Measurements from ENCODE around the gene LRAT.
"Not testable (repeated sequence)": the region's sequence is repeated elsewhere in the genome, so short reads cannot be mapped to it uniquely, and the experiment has no call there.

The LRAT gene

DNA sequence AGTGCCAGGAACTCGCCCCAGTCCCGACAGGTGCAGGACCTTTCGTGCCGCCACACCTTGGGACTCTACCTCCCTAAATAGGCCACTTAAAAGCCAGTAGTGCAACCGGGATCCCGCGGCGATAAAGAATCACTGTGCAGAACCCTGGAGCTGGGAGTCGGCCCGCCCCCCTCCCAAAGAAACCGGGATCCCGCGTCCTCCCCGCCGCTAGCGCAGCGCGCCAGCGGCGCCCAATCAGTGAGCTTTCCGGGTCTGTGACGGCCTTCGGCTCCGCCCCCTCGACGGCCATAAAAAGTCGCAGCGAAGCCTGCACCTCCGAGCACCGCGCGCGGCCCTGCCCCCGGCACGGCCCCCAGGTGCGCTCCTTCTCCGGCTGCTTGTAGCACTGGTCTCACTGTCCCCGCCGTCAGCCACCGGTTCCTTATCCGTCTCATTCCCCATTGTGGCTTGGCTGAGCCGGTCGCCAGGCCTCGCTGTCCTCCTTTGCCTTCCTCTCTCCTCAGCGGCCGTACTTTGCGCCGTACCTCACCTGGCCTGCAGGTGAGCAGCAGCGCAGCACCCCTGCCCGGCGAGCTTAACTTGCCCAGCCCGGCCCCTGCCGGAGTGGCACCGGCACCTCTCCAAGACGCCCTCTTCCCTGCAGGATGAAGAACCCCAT lies at the start of gene LRAT:
LRAT (plus strand) TSS at position 318 of the 658 bp plus-strand sequence; CDS start at position 645, 327 bp downstream.
- peak in 1 of 2 donors; percentile 26 for DNase-seq

DNA sequence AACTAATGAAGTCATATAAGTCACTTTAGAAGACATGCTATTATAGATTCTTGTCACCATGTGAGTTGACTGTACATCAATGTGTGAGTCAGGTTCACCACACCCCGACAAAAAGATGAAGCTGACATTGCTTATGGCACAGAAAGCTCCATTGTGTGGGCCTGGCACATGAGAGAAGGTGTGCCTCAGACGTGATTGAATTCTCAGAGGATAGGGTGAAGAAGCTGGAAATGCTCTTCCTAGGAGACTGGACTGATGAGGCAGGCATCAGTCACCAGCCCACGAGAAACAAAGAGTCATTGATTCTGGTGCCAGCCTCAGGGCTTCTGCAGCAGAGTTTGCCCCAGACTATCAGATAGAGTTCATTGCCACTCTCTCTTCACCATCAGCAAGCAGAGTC lies 35.9 kb upstream of the LRAT start:
- DNase-seq = no peak

DNA sequence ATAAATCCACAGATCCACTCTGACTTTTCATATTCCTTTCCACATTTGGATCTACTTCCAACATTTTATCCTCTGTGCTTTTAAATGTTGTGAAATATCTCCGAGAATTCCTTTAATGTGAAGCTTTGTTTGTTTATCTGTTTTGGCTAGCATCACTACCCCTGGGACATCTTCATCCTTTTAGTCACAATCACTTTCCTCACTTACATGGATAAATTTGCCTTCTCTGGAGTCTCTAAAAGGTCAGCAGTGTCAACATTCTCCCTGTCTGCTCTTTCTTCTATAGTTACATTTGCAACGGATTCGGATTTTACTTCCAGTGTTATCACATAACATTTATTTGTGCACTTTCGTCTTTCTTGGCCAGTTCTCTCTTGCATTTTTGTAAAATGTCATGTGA lies 34.2 kb upstream of the LRAT start:
- no peak for DNase-seq

DNA sequence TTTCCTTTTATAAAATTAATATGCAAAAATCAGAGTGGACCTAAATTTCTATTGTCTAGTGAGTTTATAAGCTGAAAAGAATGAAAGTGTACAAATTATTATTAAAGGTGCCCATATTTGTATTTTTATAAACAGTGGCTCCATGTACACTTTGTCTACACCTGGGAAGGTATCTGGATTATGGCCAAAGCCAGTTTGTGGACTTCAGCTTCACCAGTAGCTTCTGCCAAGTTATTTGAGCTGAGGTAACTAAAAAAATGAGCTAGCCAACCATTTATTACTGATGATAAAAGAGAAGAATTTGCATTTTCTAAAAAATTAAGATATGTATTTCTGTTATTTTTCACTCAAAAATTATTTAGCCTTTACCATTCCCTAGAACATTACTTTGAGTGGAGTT lies 32.3 kb upstream of the LRAT start:
- DNase-seq = no peak

DNA sequence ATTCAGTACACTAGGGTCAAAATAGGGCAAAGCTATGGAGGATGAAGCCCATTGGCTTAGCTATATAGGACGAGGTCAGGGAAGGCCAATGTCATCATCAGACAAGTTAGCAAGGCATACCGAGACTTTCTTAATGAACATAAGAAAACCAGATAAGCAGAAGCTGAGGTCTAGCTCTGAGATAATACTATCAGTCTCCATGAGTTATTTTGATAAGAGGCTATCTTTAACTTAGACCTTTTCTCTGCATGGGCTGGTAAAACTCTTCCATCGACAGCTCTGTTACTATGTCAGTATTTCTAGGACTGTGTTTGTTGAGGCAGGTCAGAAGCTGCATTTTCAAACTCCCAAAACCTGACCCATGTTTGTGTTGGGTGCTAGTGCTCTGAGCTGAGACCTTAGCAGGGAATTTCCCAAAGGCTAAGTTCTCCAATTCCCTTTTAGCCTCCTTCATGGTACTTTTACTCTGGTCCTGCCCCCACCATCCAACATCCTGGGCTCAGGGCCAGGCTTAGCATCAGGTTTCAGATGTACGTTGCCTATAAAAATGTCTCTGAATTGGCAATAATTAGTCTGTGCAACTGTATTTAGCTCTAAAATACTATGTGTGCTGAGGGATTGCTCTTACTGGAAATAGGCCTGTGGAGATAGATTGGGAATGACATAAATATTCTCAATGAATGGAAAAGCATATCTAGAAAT lies 29.3 kb upstream of the LRAT start:
- no peak for DNase-seq

DNA sequence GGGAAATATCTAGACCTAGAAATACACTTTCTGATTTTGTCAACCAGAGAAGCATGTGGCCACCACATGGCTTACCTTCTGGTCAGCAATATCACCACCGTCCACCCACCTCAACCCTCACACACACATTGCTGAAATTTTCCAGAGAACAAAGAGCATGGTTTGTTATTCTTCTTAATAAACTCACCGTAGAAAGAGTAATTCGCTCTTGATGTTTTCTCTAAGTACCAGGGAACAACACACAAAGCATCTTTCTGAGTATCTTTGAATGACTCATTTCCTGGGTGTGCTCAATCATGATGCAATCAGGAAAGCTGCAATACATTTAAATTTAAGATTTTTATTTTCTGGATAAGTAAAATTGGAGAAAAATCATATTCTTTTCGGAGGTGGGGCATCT lies 24.7 kb upstream of the LRAT start:
- no peak for DNase-seq

DNA sequence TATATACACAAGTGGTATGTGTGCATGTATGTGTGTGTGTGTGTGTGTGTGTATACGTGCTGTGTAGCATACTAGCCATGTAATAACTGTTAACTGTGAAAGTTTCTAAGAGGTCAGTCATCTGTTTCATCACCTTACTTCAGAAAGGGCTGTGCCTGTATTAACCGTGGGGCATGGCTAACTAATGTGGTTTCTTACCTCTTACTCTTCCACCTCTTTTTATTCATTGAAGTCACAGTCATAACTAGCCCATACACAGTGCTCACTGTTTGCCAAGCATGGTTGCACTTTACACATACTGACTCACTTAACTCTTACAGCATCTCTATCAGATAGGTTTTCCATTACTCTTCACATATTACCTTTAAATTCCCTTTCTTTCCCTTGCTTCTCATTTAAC lies 23.7 kb upstream of the LRAT start:
- no peak for DNase-seq

DNA sequence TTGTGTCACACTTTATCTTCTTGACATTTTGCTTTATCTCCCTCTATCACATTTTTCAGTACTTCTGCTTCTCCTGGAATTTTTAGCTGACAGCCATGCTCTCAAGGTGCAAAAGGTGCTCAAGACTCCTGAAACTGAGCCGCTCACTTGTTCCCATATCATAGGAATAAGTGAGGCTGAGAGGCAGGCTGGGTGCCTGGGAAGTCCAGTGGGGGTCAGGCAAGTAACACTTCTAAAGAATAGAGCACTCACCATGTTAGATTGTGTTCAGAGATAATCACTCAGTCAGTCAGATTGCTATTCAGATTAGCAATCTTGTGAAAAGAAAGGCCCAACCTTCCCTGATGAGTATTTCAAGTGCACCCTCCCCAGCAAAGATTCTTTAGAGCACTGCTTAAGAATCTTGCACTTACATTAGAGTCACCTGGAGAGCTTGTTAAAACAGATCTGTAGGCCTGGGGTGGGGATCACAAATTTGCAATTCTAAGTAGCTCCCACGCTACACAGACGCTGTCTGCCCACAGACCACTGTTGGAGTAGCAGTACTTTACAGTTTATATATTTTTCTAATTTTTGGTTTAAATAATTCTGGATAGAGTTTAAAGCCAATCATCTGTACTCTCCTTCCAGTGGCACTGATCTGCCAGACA lies 23.1 kb upstream of the LRAT start:
- no peak for DNase-seq

DNA sequence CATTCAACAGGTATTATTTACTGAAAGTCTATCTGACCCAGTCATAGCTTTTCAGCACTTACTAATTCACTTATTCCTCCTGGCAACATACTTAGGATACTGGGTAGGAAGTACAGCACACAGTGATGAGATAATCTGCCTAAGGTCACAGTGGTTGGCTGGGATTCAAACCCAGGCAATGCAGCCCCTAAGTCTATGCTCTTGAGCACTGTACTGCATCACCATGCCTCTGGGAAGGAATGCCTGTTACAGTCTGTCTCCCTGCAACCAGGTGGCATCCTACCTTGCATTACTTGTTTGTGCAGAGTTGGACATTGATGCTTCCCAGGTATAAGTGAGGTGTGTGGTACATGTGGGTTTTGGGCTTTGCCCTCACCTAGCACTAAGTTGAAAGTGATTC lies 21.5 kb upstream of the LRAT start:
- no peak for DNase-seq

DNA sequence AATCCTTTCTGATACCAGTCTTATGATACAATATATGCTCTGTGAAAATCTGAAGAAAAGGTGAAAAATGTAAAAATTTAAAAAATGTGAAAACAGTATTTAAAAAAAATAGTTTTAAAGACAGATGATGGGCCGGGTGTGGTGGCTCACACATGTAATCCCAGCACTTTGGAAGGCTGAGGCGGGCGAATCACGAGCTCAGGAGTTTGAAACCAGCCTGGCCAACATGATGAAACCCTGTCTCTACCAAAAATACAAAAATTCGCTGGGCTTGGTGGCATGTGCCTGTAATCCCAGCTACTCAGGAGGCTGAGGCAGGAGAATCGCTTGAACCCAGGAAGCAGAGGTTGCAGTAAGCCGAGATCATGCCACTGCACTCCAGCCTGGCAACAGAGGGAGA lies 20.2 kb upstream of the LRAT start:
- not testable (repeated sequence) for DNase-seq

DNA sequence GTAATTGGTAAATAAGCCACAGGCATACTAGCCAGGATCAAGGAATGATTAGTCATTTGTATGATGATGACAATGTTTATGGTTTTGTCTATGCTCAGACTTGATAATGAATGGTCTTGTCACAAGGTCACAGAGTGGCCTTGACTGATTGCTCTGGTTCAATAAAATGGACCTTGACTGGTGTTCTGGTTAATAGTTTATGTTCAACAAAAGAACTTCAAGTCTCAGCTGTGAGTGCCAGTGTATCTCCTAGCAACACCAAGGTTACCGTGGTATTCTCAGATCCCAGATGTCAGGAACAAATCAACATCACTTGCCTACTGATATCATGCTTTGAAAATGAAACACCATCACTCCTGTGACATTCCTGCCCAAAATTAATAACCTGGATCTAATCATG lies 16.3 kb upstream of the LRAT start:
- no peak for DNase-seq

DNA sequence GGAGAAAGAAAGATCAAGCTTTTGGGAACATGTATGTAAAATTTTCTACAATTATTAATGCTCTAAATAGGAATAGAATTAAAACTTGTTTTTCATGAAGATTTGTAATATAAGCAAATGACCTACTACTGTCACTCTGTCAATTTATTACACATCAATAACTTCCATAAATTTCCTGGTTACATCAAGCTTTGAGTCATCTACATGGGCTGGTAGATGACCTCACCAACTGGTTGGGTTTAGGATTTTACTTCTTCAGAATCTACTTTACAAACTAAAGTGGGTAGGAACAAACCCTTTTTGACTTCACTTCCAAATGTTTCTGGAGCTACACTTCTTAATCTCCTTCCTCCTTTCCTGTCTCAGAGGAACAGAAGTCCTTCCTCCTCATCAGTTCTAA lies 12.0 kb upstream of the LRAT start:
- DNase-seq = no peak

DNA sequence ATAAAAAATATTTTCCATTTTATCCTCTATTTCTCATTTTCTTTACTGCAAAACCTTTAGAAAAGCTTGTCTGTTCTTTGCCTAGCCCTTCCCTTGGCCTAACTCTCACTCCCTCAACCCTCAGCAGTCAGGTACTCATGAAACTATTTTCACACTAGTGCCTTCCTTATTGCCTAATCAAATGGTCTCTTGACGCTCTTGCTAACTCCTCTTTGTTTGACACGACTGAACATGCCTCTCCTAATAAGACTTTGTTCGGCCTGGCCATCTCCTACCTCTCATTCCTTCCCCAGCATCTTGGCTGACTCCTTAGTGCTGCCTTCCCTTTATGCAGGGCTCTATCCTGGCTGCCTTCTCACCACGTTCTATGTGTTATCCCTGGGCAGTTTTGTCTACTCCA lies 11.1 kb upstream of the LRAT start:
- DNase-seq = no peak

DNA sequence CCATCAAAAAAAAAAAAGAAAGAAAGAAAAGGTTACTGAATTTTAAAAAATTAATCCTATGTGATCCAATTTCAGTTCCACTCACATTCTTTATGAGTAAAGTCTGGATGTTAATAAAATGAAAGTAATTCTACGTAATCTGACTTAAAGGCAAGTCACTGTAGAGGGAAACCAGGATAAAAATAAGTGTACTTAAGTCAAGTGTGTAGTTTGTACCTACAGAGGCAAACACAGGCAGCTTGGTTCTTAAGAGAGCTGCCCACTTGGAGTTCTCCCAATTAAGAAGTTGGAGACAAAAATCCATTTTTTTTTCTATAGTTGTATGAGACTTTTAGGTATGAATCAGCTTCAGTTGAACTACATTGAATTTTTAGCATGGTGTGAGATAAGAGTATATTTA lies 7.0 kb upstream of the LRAT start:
- DNase-seq = no peak

DNA sequence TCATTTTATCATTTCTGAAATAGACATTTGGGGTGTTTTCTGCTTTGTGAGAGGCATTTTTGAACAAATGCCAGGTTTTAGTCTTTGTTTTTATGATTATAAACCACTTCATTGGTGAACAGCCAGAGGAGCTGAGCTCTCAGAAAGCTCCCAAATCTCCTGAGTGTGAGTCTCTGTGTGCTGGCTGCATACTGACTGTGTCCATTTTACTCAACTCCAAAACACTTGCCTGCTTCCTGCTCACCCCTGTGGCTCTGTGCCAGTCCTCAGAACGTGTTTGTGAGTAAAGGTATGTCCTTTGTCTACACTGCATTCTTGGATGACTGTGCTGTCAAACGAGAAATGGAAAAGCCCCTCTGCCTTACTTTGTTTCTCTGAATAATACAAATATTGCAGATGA lies 5.4 kb upstream of the LRAT start:
- no peak for DNase-seq

DNA sequence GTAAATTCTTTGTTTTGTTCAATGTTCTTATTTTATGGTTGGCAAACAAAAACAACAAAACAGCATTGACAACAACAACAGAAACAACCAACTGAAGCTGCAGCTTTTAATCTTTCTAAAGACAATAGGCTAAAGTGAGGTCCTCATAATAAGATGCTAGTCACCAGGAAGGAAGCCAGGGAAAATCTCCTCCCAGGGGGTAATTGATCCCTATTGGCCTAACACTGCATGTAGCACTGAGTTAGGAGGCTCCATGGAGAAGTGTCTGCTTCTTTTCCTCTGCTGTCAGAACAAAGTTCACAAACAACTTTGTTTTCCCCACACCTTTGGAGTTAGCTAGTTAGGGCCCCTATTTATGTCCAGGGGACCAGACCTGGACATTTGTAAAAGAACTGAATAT lies 4.7 kb upstream of the LRAT start:
- DNase-seq = no peak

DNA sequence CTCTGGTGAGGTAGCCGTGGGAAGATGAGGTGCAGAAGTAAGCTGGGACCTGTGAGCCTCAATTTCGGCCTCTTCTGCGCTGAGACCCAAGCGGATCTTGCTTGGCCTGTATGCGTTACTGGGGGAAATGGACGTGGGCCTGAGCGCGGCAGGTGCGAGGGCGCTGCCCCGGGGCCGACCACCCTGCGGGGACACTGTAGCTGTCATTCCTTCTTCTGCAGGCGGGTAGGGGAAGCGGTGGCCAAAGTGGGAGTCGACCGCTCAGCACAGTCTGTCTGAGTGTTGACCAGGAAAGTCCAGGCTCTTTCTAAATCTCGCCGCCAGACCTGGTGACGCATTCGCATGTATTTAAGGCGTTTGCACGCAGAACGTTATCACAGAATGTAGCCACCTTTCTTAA lies 3.3 kb upstream of the LRAT start:
- no peak for DNase-seq

DNA sequence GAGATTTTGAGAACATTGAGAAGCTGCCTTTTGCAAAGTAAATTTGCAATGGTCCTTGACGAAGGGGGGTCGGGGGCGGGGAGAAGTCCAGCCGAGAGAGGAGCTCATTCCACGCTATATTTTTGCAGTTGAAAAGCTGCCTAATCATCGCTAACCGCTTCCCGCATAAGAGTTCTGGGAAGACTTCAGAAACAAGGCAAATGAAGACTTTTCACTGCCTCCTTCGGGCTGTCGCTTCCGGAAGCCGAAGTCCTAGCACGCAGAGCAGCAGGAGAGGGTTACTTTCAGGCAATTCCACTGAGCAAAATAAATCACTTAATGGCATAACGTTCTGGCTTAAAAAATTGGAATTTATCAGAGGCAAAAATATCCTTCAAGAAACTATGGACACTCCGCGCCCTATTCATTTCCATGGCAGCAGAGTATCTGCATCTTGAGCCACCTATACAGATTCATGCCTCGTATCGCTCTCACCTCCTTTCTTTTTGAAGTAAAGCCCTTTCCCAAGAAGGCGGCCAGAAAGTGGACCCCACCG lies 2.6 kb upstream of the LRAT start:
- DNase-seq = no peak

DNA sequence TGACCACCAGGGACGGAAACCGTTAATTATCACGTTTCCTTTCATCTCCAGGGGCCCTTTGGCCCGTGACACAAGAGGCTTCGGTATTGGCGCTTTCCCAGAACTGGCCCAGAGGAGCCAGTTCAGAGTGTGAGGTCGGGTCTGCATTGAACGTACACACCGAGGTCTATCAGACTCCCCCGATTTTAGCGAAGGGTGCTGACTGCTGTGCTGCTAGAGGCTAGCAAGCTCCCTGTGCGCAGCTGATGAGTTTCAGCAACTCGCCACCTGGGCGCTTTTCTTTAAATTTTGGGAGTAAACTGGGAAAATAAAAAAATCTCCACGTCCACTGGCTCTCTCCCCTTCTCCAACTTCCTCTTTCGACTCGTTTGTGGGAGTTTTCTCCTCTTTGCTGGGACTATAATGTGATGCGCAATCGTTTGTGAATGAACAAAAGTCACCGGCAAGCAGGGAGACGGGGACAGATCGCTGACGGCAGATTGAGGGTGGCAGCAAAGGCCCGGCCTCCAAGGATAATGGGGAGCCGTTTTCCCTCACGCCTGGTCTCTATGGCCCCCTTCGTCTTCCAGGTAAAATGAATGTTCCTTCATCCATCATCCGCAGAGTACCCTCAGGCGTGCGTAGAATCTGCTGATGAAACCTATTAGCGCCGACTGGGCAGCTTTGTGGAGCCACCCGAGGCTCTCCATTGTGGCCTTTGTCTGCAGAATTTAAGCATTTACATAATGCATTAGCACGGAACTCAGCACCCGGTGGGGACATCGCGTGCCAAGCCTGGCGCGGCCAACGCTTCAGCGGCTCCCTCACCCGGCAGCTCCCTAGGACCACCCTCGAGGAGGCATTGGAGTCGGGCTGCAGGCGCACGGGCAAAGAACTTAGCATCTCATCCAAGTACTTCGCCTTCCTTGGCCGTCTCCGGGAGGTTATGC lies 1.6 kb upstream of the LRAT start:
- no peak for DNase-seq

DNA sequence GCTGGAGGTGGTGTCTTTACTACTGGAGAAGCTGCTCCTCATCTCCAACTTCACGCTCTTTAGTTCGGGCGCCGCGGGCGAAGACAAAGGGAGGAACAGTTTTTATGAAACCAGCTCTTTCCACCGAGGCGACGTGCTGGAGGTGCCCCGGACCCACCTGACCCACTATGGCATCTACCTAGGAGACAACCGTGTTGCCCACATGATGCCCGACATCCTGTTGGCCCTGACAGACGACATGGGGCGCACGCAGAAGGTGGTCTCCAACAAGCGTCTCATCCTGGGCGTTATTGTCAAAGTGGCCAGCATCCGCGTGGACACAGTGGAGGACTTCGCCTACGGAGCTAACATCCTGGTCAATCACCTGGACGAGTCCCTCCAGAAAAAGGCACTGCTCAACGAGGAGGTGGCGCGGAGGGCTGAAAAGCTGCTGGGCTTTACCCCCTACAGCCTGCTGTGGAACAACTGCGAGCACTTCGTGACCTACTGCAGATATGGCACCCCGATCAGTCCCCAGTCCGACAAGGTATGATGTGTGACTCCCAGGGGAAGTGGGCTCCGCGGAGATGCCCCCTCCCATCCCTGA lies 634 bp downstream of the LRAT start:
- DNase-seq = no peak

DNA sequence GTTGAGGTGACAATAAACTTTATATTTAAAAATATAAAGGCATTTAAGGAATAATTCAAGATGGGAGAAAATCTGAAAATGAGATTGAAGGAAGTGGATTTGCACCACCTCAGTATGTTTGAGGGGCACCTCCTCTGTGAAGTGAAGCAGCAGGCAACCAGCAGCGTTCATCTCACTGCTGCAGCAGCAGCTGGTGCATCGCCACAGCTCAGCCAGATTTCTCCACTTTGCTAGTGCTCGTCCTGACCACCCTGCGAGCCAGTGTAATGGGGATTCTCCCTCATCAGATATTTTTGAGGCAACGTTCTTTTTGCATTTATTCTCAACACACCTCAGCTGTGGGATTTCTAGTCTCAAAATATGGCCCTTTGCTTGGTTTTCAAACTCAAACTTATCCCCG lies 13.9 kb downstream of the LRAT start:
- DNase-seq = no peak

DNA sequence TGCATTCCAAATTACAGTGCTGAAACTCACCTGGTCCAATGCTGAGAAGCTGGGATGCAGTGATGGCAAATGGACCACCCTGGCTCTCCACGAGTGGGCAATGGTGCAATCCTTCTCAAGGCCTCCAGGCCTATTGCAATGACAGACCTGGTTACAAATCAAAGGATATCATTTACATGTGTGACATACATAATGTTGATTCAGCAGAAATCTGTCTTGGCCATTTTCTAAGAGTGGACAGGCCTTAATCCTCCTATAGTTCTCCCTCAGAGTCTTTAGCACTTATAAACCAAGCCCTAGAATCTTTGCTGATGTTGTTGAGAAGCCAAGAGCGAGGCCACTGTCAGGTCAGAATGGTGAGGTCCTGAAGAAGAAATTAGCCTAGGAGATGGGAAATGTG lies 17.1 kb downstream of the LRAT start:
- no peak for DNase-seq

DNA sequence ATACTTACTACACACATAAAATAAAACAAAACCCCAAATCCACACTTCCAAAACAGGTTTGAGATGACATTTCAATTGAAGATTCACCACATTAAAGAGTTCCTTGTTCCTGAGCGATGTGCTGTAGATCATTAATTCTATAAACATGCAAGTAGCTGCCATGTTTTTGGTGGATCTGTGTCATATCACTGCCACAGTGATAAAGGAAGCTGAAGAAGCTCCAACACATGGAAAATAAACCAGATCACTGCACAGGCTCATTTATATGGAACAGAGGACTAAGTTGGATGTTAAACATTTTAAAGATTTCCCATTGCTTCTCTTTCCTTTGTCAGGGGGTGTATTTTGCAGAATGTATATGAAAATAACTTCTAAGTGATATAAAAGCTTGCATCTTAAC lies 34.5 kb downstream of the LRAT start:
- DNase-seq = no peak
